Chondrocyte (in vitro differentiated cells): Measurements from ENCODE around the gene CDK6. TPM values are rescaled to one million over a fixed set of nuclear protein-coding genes. Genes with fewer than 3 reads are reported as not detected.

ENCODE experiments used
- DNase-seq: peaks from one replicate; pipeline ENCODE4 v3.0.0; 2021; ENCODE audit warnings: mixed read lengths, low spot score
- H3K27ac Mint-ChIP-seq: one replicate; pipeline ENCODE4 v1.8.0; 2021; ENCODE audit warnings: mild to moderate bottlenecking, moderate library complexity, mixed read lengths; ENCODE audit not compliant: unreplicated experiment
- H3K27me3 Mint-ChIP-seq: 2 replicates; pipeline ENCODE4 v1.8.0; 2021; ENCODE audit warnings: low read depth, mixed read lengths
- H3K36me3 Mint-ChIP-seq: 2 replicates; pipeline ENCODE4 v1.8.0; 2021; ENCODE audit warnings: low read depth, mixed read lengths
- H3K4me1 Mint-ChIP-seq: 2 replicates; pipeline ENCODE4 v1.8.0; 2021; ENCODE audit warnings: low read depth, mild to moderate bottlenecking, mixed read lengths
- H3K4me3 Mint-ChIP-seq: one replicate; pipeline ENCODE4 v1.8.0; 2021; ENCODE audit warnings: mild to moderate bottlenecking, moderate library complexity, mixed read lengths; ENCODE audit not compliant: unreplicated experiment
- H3K9me3 Mint-ChIP-seq: 2 replicates; pipeline ENCODE4 v1.8.0; 2021; ENCODE audit warnings: low read depth, mixed read lengths
- total RNA-seq: library from RNA; stranded (reverse); gene quantifications from 3 replicates; pipeline ENCODE4 v1.2.1, GENCODE V29; 2021
- TF ChIP-seq, protein P1 (sequence below): fragments of 200-600 bp; sonication (generic); IDR thresholded peaks from 2 replicates; pipeline ENCODE4 v1.5.0; 2021; ENCODE audit warnings: antibody characterized with exemption, mild to moderate bottlenecking, moderate library complexity

Gene CDK6
- total RNA-seq, 1 donor from 2014 or later: 162 TPM

DNA sequence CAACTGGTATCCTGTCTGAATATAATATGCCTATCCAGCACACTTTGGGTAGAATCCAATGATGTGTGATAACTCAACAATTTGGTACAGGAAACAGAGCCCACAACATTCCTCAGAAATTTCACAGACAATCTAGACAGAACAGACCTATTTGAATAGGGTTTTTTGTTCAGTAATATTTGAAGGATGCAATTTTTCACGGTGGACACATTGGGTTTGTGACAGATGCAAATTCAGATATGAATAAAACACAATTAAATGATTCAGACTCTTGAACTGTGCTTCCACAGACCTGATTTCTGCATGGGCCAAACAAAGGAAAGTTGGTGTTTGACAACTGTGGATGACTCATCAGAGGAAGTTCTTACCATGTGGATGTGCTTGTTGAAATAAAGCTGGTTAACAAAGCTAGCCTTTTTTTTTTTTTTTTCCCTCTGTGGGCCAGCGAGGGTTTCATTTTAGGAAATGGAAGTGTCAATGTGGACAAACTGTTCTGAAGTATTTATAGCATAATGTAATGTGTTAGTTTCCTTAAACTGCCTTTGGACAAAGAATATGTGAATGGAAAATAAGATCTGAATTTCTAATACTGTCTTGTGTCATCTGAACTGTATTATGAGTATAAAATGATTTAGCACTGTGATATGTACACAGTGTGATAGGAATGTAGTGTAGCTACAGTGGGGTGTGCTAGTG lies 203.0 kb downstream of the CDK6 start:
- no peaks in the 10 kb centered on the region for H3K27me3 Mint-ChIP-seq
- H3K36me3 Mint-ChIP-seq: peaks cover 5% of the 10 kb centered on the region
- peak overlapping the region; percentile 94 for H3K27ac Mint-ChIP-seq
- H3K4me1 Mint-ChIP-seq: peaks cover 47% of the 10 kb centered on the region
- no peak for DNase-seq
- no peaks in the 10 kb centered on the region for H3K9me3 Mint-ChIP-seq
- TF ChIP-seq, protein P1, sequence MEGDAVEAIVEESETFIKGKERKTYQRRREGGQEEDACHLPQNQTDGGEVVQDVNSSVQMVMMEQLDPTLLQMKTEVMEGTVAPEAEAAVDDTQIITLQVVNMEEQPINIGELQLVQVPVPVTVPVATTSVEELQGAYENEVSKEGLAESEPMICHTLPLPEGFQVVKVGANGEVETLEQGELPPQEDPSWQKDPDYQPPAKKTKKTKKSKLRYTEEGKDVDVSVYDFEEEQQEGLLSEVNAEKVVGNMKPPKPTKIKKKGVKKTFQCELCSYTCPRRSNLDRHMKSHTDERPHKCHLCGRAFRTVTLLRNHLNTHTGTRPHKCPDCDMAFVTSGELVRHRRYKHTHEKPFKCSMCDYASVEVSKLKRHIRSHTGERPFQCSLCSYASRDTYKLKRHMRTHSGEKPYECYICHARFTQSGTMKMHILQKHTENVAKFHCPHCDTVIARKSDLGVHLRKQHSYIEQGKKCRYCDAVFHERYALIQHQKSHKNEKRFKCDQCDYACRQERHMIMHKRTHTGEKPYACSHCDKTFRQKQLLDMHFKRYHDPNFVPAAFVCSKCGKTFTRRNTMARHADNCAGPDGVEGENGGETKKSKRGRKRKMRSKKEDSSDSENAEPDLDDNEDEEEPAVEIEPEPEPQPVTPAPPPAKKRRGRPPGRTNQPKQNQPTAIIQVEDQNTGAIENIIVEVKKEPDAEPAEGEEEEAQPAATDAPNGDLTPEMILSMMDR: no peak
- H3K4me3 Mint-ChIP-seq: no peak overlapping the region

DNA sequence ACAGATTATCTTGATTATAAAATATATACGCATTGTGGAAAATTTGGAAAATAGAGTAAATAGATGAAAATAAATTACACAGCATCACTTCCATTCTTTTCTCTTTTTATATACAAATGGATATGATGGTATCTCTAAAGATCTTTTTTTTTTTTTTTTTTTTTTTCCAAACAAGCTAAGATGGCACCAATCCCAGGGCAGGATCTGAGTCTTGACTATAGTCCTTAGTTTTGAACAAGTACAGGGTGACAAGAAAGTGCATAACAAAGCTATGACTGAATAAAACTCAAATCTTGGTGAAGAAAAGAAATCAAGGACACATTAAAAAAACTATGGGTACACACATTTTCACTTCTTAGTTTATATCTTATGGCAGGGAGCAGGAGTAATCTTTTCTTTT lies 203.6 kb downstream of the CDK6 start:
- H3K36me3 Mint-ChIP-seq: peaks cover 6% of the 10 kb centered on the region
- H3K9me3 Mint-ChIP-seq: no peaks in the 10 kb centered on the region
- H3K4me3 Mint-ChIP-seq: no peak overlapping the region
- TF ChIP-seq, protein P1: no peak
- no peaks in the 10 kb centered on the region for H3K27me3 Mint-ChIP-seq
- no peak for DNase-seq
- peaks cover 47% of the 10 kb centered on the region for H3K4me1 Mint-ChIP-seq
- peak overlapping the region; percentile 94 for H3K27ac Mint-ChIP-seq

DNA sequence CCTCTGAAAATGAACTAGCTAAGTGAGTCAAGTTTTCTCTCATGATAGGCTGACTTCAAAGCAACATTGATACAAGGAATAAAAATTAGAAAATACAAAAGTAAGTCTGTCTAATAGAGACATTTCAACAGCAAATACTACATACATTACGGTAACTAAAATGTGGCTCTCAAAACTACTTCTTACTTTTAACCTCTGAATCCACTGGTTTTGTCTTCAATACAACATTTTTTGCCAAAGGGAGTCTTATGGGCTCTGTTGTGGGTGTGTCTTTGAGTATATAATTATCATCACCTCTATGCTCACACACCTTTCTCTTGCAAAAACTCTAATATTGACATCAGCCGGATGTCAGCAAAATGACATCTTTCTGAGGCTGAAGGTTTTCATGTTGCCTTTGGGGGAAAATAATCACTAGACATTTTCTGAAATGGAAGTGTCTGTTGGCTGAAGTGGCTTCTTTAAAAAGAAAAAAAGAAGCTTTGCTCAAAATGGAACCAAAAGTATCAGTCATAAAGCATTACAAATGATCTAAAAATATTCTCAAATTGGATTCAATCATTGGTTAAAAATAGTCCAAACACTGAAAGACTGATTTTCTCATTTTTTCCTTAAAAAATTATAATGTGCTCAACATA lies 204.4 kb downstream of the CDK6 start:
- H3K9me3 Mint-ChIP-seq: no peaks in the 10 kb centered on the region
- H3K4me1 Mint-ChIP-seq: peaks cover 47% of the 10 kb centered on the region
- no peak for DNase-seq
- no peaks in the 10 kb centered on the region for H3K27me3 Mint-ChIP-seq
- H3K4me3 Mint-ChIP-seq: no peak overlapping the region
- TF ChIP-seq, protein P1: no peak
- H3K36me3 Mint-ChIP-seq: peaks cover 9% of the 10 kb centered on the region
- peak overlapping the region; percentile 67 for H3K27ac Mint-ChIP-seq

DNA sequence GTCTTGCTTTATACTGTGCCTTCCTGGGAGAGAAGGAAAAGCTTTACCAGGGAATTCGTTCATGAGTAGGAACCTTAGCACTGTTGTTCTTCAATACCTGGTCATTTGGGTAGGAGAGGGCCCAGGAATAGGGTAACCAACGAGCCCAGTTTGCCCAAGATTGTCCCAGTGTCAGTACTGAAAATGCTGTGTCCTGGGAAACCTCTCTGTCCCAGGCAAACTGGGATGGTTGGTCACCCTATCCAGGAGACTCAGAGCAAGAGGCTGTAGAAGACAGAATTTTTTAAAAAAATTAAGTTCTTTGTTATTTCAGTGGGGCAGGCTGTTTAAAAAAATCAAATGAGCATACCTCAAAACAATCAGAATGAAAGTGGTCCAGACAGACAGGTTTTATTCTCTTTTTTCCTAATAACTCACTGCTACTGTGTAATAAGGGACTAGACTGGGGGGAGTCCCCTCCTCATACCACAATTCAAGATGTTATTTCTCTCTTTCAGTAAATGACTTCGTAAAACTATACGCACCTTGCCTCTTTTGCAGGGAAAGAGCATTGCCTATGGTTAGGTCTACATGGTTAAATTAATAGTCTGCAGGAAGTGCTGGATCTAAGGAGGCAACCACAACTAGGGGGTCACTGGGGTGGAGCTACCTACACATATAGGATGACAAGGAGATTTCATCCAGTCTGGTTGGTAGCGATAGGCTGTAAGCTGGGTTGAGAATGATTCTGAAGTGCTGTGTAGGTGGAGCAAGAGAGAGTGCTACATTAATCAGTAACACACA lies 205.1 kb downstream of the CDK6 start:
- no peak for DNase-seq
- no peaks in the 10 kb centered on the region for H3K9me3 Mint-ChIP-seq
- H3K4me3 Mint-ChIP-seq: no peak overlapping the region
- TF ChIP-seq, protein P1: no peak
- H3K27me3 Mint-ChIP-seq: no peaks in the 10 kb centered on the region
- H3K27ac Mint-ChIP-seq: peak overlapping the region; percentile 67
- H3K4me1 Mint-ChIP-seq: peaks cover 47% of the 10 kb centered on the region
- peaks cover 11% of the 10 kb centered on the region for H3K36me3 Mint-ChIP-seq

DNA sequence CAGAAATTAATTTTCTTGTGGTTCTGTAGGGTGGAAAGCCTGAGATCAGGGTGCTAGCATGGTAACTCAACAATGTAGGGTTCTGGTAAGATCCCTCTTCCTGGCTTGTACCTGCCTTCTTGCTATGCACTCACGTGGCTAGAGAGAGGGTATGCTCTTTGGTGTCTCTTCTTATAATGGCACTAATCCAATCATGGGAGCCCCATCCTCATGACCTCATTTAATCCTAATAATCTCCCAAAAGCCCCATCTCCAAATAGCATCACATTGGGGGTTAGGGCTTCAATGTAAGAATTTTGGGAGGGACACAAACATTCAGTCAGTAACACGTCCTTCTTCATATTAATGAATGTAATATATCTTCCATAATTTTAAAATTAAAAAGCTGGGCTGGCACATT lies 206.6 kb downstream of the CDK6 start:
- DNase-seq: no peak
- Mint-ChIP-seq H3K4me3 (no peak overlapping the region), H3K9me3 (no peaks in the 10 kb centered on the region), H3K36me3 (peaks cover 13% of the 10 kb centered on the region), H3K4me1 (peaks cover 48% of the 10 kb centered on the region), H3K27me3 (no peaks in the 10 kb centered on the region), H3K27ac (no peak overlapping the region)
- TF ChIP-seq, protein P1: no peak
